ENCODE results near the gene ACTN2.

Gene ACTN2

GRCh38 chr1:236744533-236744932, 58.2 kb downstream of the ACTN2 start:
- DNase-seq = no peak

- DNase-seq = no peak
These were observed 60.5 kb downstream of the ACTN2 start for GRCh38 chr1:236746785-236747184.

GRCh38 chr1:236747311-236747985, 61.1 kb downstream of the ACTN2 start:
- no peak for DNase-seq

- DNase-seq = no peak
These were observed 62.1 kb downstream of the ACTN2 start for GRCh38 chr1:236748268-236748870.

- no peak for DNase-seq
These were observed 64.6 kb downstream of the ACTN2 start for GRCh38 chr1:236750928-236751327.

- DNase-seq = no peak
These were observed 65.1 kb downstream of the ACTN2 start for GRCh38 chr1:236751385-236751784.

- no peak for DNase-seq
These were observed 65.6 kb downstream of the ACTN2 start for GRCh38 chr1:236751935-236752334.

GRCh38 chr1:236753516-236753915, 67.2 kb downstream of the ACTN2 start:
- DNase-seq = peak; percentile 12

GRCh38 chr1:236753964-236754363, 67.7 kb downstream of the ACTN2 start:
- no peak for DNase-seq

GRCh38 chr1:236754525-236755210, 68.4 kb downstream of the ACTN2 start:
- no peak for DNase-seq

- no peak for DNase-seq
These were observed 71.3 kb downstream of the ACTN2 start for GRCh38 chr1:236757640-236758039.

GRCh38 chr1:236759252-236759859, 73.1 kb downstream of the ACTN2 start:
- DNase-seq = no peak

GRCh38 chr1:236760480-236760879, 74.2 kb downstream of the ACTN2 start:
- no peak for DNase-seq

GRCh38 chr1:236760986-236761385, 74.7 kb downstream of the ACTN2 start:
- no peak for DNase-seq

GRCh38 chr1:236761397-236762132, 75.3 kb downstream of the ACTN2 start:
- DNase-seq = no peak

- no peak for DNase-seq
These were observed 76.1 kb downstream of the ACTN2 start for GRCh38 chr1:236762410-236762809.

GRCh38 chr1:236765831-236766230, 79.5 kb downstream of the ACTN2 start:
- no peak for DNase-seq

GRCh38 chr1:236766506-236766905, 80.2 kb downstream of the ACTN2 start:
- no peak for DNase-seq

- DNase-seq = no peak
These were observed 81.0 kb downstream of the ACTN2 start for GRCh38 chr1:236767276-236767675.

GRCh38 chr1:236768601-236769000, 82.3 kb downstream of the ACTN2 start:
- no peak for DNase-seq

- no peak for DNase-seq
These were observed 87.6 kb downstream of the ACTN2 start for GRCh38 chr1:236773919-236774318.

GRCh38 chr1:236774926-236775325, 88.6 kb downstream of the ACTN2 start:
- no peak for DNase-seq

GRCh38 chr1:236779312-236779711, 93.0 kb downstream of the ACTN2 start:
- DNase-seq = no peak

Measured in NCI-H1105 treated with DMSO at 0.1 percent for 48 hours (cell line).